ENCODE measurements around the gene CEP131. TPM values are rescaled to one million over a fixed set of nuclear protein-coding genes. Genes with fewer than 3 reads are reported as not detected.

The CEP131 gene
- total and polyA plus RNA-seq, 7 donors: 3.7 to 8.6 (median 4.9) TPM

- TF ChIP-seq CTCF (IDR thresholded peaks at IDR 0.05): no peak
- peaks cover 3% of the 10 kb centered on the region for H3K4me1 ChIP-seq
- no peaks in the 10 kb centered on the region for H3K36me3 ChIP-seq (ENCODE audit: insufficient read depth in 1 of 2, low read depth in 1 of 2)
- H3K27ac ChIP-seq: no peak overlapping the region
- WGBS, 3 donors: 81 to 84% (median 83%) methylated on average over 16 to 19 of the region's 19 CpGs
- no peak overlapping the region for H3K4me3 ChIP-seq
- DNase-seq (no peak), ATAC-seq (no peak)
- peaks cover 0 to 38% (median 13%) of the 10 kb centered on the region in 3 donors for H3K27me3 ChIP-seq (ENCODE audit: insufficient read depth in 3 of 3, low read length in 2 of 3)
- intact Hi-C loops (cut with DNase I): no loop called here
- H3K9me3 ChIP-seq: no peaks in the 10 kb centered on the region
These were observed 59.6 kb downstream of the CEP131 start for GRCh38 chr17:81163051-81163695.

DNA sequence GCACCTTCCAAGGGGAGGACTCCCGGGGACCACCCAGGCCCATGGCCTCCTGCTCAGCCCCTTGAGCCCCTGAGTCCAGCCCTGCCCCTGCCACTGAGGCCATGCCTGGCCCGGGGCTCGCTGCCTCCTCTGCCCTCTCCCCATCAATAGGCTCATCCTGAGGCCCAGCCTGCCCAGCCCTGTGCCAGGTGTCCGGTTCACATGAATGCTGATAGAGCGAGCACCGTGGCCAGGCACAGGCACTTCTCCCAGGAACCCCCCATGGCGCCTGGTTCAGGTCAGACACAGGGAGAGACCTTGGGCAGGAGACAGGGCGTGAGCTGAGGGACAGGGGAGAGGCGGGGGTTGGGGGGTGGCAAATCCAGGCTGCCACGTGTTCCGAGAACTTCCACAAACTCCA is 60.3 kb downstream of the CEP131 start:
- H3K4me3 ChIP-seq: no peak overlapping the region
- H3K36me3 ChIP-seq (ENCODE audit: insufficient read depth in 1 of 2, low read depth in 1 of 2): no peaks in the 10 kb centered on the region
- no peak for DNase-seq
- peaks cover 3% of the 10 kb centered on the region for H3K4me1 ChIP-seq
- no peak for ATAC-seq
- WGBS, 3 donors: 75 to 87% (median 86%) methylated on average over 9 to 11 of the region's 11 CpGs
- intact Hi-C loops (cut with DNase I): no loop called here
- no peak for TF ChIP-seq CTCF (IDR thresholded peaks at IDR 0.05)
- H3K9me3 ChIP-seq: no peaks in the 10 kb centered on the region
- no peak overlapping the region for H3K27ac ChIP-seq
- H3K27me3 ChIP-seq (ENCODE audit: insufficient read depth in 3 of 3, low read length in 2 of 3): peaks cover 0 to 31% (median 13%) of the 10 kb centered on the region in 3 donors

DNA sequence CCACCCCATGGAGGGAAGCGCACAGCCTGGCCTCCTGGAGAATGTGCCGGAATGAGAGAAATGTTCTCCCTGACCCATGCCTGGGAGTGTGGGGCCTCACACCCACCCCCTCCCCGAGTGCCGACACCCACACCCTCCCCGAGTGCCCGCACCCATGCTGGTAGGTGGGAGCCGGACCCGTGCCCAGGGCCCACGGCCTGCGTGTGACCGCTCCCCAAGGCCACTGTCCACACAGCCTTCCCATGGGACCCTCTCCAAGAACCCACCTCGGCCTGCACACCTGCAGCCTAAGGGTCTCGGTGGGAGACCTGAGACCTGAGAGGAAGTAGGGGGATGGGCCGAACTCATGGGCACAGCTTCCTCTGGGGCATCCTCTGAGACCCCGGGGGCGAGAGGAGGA is 60.8 kb downstream of the CEP131 start:
- Histone ChIP-seq H3K9me3 (no peaks in the 10 kb centered on the region), H3K4me1 (peaks cover 3% of the 10 kb centered on the region), H3K27me3 (ENCODE audit: insufficient read depth in 3 of 3, low read length in 2 of 3) (peaks cover 0 to 27% (median 13%) of the 10 kb centered on the region in 3 donors), H3K36me3 (ENCODE audit: insufficient read depth in 1 of 2, low read depth in 1 of 2) (no peaks in the 10 kb centered on the region), H3K4me3 (no peak overlapping the region), H3K27ac (no peak overlapping the region)
- intact Hi-C loops (cut with DNase I): no loop called here
- ATAC-seq: no peak
- WGBS, 3 donors: 88 to 92% (median 89%) methylated on average over 16 of the region's 16 CpGs
- no peak for TF ChIP-seq CTCF (IDR thresholded peaks at IDR 0.05)
- no peak for DNase-seq

DNA sequence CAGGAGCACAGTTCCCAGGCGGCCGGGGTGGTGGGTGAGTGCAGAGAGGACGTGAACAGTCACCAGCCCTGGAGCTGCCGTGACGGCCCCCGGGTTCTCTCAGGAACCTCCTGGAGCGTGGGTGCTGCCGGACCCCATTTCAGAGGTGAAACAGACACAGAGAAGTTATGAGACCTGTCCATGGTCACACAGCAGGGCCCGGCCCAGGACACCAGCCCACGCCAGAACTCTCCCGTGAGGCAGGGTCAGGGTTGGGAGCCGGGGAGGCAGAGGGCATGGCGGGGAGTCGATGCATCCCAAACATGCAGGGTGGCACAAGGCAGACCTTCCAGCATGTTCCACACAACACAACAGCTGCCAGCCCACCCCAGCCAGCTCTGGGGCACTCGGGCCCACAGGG is 61.2 kb downstream of the CEP131 start:
- H3K4me3 ChIP-seq: no peak overlapping the region
- no peaks in the 10 kb centered on the region for H3K9me3 ChIP-seq
- peaks cover 0 to 24% (median 13%) of the 10 kb centered on the region in 3 donors for H3K27me3 ChIP-seq (ENCODE audit: insufficient read depth in 3 of 3, low read length in 2 of 3)
- peaks cover 3% of the 10 kb centered on the region for H3K4me1 ChIP-seq
- no peak for ATAC-seq
- H3K36me3 ChIP-seq (ENCODE audit: insufficient read depth in 1 of 2, low read depth in 1 of 2): no peaks in the 10 kb centered on the region
- intact Hi-C loops (cut with DNase I): no loop called here
- no peak for DNase-seq
- no peak overlapping the region for H3K27ac ChIP-seq
- no peak for TF ChIP-seq CTCF (IDR thresholded peaks at IDR 0.05)
- 87 to 96% (median 88%) methylated on average over 13 to 15 of the region's 15 CpGs for WGBS, 3 donors
